Measurements from ENCODE around the gene ZBTB3.
"Not testable (repeated sequence)": the region's sequence is repeated elsewhere in the genome, so short reads cannot be mapped to it uniquely, and the experiment has no call there.

The ZBTB3 gene

GRCh38 chr11:62713343-62713742 lies 40.6 kb downstream of the ZBTB3 start:
- no peak for DNase-seq

GRCh38 chr11:62712861-62713260 lies 41.1 kb downstream of the ZBTB3 start:
- DNase-seq: no peak

- no peak for DNase-seq
Observed at GRCh38 chr11:62712276-62712812, 41.6 kb downstream of the ZBTB3 start.

- peak; percentile 47 for DNase-seq
Observed at GRCh38 chr11:62710001-62710345, 44.0 kb downstream of the ZBTB3 start.

- peak; percentile 99 for DNase-seq
Observed at GRCh38 chr11:62709247-62710000, 44.5 kb downstream of the ZBTB3 start.

GRCh38 chr11:62708793-62709192 lies 45.2 kb downstream of the ZBTB3 start:
- DNase-seq: peak; percentile 44

GRCh38 chr11:62708392-62708791 lies 45.6 kb downstream of the ZBTB3 start:
- peak; percentile 46 for DNase-seq

- peak; percentile 49 for DNase-seq
Observed at GRCh38 chr11:62707277-62707861, 46.6 kb downstream of the ZBTB3 start, which contains the start of the genes BSCL2 and GNG3. BSCL2 (minus strand) TSS chr11:62707424; CDS start chr11:62707195, 229 bp downstream. GNG3 (plus strand) TSS chr11:62707676; CDS start chr11:62708296, 620 bp downstream.

- no peak for DNase-seq
Observed at GRCh38 chr11:62706850-62707247, 47.1 kb downstream of the ZBTB3 start.

- DNase-seq: peak; percentile 97
Observed at GRCh38 chr11:62705880-62706849, 47.8 kb downstream of the ZBTB3 start.

- DNase-seq: no peak
Observed at GRCh38 chr11:62705413-62705812, 48.5 kb downstream of the ZBTB3 start.

- not testable (repeated sequence) for DNase-seq
Observed at GRCh38 chr11:62703921-62704320, 50.0 kb downstream of the ZBTB3 start.

GRCh38 chr11:62702246-62702645 lies 51.7 kb downstream of the ZBTB3 start:
- no peak for DNase-seq
